AG09319 (cell line): ENCODE measurements around the gene FHIT.

Experiments used
- DNase-seq: peaks from one replicate; pipeline ENCODE4 v3.0.0-alpha.2; 2010; ENCODE audit warnings: low read depth; ENCODE audit errors: extremely low read depth
- CTCF ChIP-seq: IDR thresholded peaks from 2 replicates; pipeline ENCODE4 v1.5.1; 2011; ENCODE audit warnings: low read depth, mild to moderate bottlenecking, inconsistent platforms, low read length, moderate library complexity

FHIT gene

GRCh38 chr3:60431599-60431958 lies 819.7 kb downstream of the FHIT start:
- TF ChIP-seq CTCF: no peak; the same call in 1 of the 2 replicates
- DNase-seq: no peak

- no peak for DNase-seq
- no peak for TF ChIP-seq CTCF
Measured at GRCh38 chr3:60430205-60430604, 821.0 kb downstream of the FHIT start.

- DNase-seq: no peak
Measured at GRCh38 chr3:60427109-60427508, 824.1 kb downstream of the FHIT start.

GRCh38 chr3:60424942-60425341 lies 826.3 kb downstream of the FHIT start:
- TF ChIP-seq CTCF: no peak
- no peak for DNase-seq

More at GRCh38 chr3:60427109-60427508, 824.1 kb downstream of the FHIT start:
- TF ChIP-seq CTCF: no peak

- DNase-seq: no peak
- no peak for TF ChIP-seq CTCF
Measured at GRCh38 chr3:60424034-60424433, 827.2 kb downstream of the FHIT start.

- no peak for TF ChIP-seq CTCF
- no peak for DNase-seq
Measured at GRCh38 chr3:60423556-60423955, 827.7 kb downstream of the FHIT start.

- no peak for TF ChIP-seq CTCF
Measured at GRCh38 chr3:60421749-60422446, 829.4 kb downstream of the FHIT start.

More at GRCh38 chr3:60421749-60422446, 829.4 kb downstream of the FHIT start:
- no peak for DNase-seq
